Measurements from ENCODE around the gene HMGXB4. TPM values are rescaled to one million over a fixed set of nuclear protein-coding genes. Genes with fewer than 3 reads are reported as not detected.

The HMGXB4 gene
- total and polyA plus RNA-seq, 4 donors: 4.0 to 9.9 (median 7.5) TPM

GRCh38 chr22:35314161-35314942 is 57.1 kb downstream of the HMGXB4 start:
- Histone ChIP-seq H3K27me3 (ENCODE audit: control insufficient read depth in 4 of 4, insufficient read depth in 4 of 4, low read length in 3 of 4) (no peaks in the 10 kb centered on the region), H3K4me1 (ENCODE audit: control insufficient read depth in 4 of 4, insufficient read depth in 4 of 4, low read length in 3 of 4) (peaks cover 16 to 64% (median 43%) of the 10 kb centered on the region in 4 donors), H3K27ac (ENCODE audit: low read depth in 1 of 2, low read length in 2 of 2) (peak overlapping the region; percentile 3 to 85), H3K9me3 (ENCODE audit: control insufficient read depth in 4 of 4, low read length in 3 of 4) (no peaks in the 10 kb centered on the region), H3K9ac (ENCODE audit: low read depth in 1 of 2, low read length in 2 of 2) (no peak overlapping the region), H3K4me3 (ENCODE audit: low read depth in 1 of 3, low read length in 3 of 3) (no peak overlapping the region), H3K36me3 (ENCODE audit: control insufficient read depth in 4 of 4, insufficient read depth in 3 of 4, low read depth in 1 of 4, low read length in 3 of 4) (peaks cover 11 to 14% (median 13%) of the 10 kb centered on the region in 4 donors)
- WGBS: 85% methylated on average over 16 of the region's 16 CpGs
- DNase-seq (ENCODE audit: low spot score): no peak
- TF ChIP-seq RXRA (IDR thresholded peaks at IDR 0.05) (no peak), CTCF (IDR thresholded peaks at IDR 0.05; ENCODE audit: low read depth, low read length, missing input control) (no peak), RAD21 (IDR thresholded peaks at IDR 0.05) (no peak), MAX (IDR thresholded peaks at IDR 0.05) (no peak), EGR1 (IDR thresholded peaks at IDR 0.05; ENCODE audit: low read depth in 2 of 2) (no peak), GABPA (IDR thresholded peaks at IDR 0.05 in 1 of 2, conservative IDR thresholded peaks at IDR 0.05 in 1 of 2) (no peak)

GRCh38 chr22:35315141-35315854 is 58.0 kb downstream of the HMGXB4 start:
- no peak for TF ChIP-seq FOXA1 (IDR thresholded peaks at IDR 0.05)
- TF ChIP-seq YY1 (IDR thresholded peaks at IDR 0.05): peak; percentile 30
- no peak for TF ChIP-seq HNF4G (IDR thresholded peaks at IDR 0.05)
- TF ChIP-seq JUND (IDR thresholded peaks at IDR 0.05): peak in 1 of 2 donors; percentile 63
- TF ChIP-seq FOXA2 (IDR thresholded peaks at IDR 0.05): no peak
- peak; percentile 78 to 81 for TF ChIP-seq RXRA (IDR thresholded peaks at IDR 0.05)
- TF ChIP-seq ATF3 (IDR thresholded peaks at IDR 0.05): no peak
- TF ChIP-seq EGR1 (IDR thresholded peaks at IDR 0.05; ENCODE audit: low read depth in 2 of 2): peak in 1 of 2 donors; percentile 47
- peak; percentile 61 to 78 for TF ChIP-seq HNF4A (conservative IDR thresholded peaks at IDR 0.05)
- no peak for TF ChIP-seq CTCF (IDR thresholded peaks at IDR 0.05; ENCODE audit: low read depth, low read length, missing input control)
- TF ChIP-seq NR2F2 (IDR thresholded peaks at IDR 0.05): no peak
- no peak for TF ChIP-seq ZBTB33 (IDR thresholded peaks at IDR 0.05)
- TF ChIP-seq MAX (IDR thresholded peaks at IDR 0.05): no peak
- TF ChIP-seq GABPA (IDR thresholded peaks at IDR 0.05 in 1 of 2, conservative IDR thresholded peaks at IDR 0.05 in 1 of 2): peak in 1 of 2 donors; percentile 42
- TF ChIP-seq TAF1 (conservative IDR thresholded peaks at IDR 0.05): no peak
- TF ChIP-seq REST (IDR thresholded peaks at IDR 0.05): peak; percentile 32
- TF ChIP-seq SP1 (IDR thresholded peaks at IDR 0.05): peak; percentile 55
- TF ChIP-seq RAD21 (IDR thresholded peaks at IDR 0.05): peak in 1 of 2 donors; percentile 42
- Histone ChIP-seq H3K4me1 (ENCODE audit: control insufficient read depth in 4 of 4, insufficient read depth in 4 of 4, low read length in 3 of 4) (peaks cover 16 to 61% (median 40%) of the 10 kb centered on the region in 4 donors), H3K27ac (ENCODE audit: low read depth in 1 of 2, low read length in 2 of 2) (peak overlapping the region; percentile 32 to 70), H3K9ac (ENCODE audit: low read depth in 1 of 2, low read length in 2 of 2) (no peak overlapping the region), H3K27me3 (ENCODE audit: control insufficient read depth in 4 of 4, insufficient read depth in 4 of 4, low read length in 3 of 4) (no peaks in the 10 kb centered on the region), H3K9me3 (ENCODE audit: control insufficient read depth in 4 of 4, low read length in 3 of 4) (no peaks in the 10 kb centered on the region), H3K4me3 (ENCODE audit: low read depth in 1 of 3, low read length in 3 of 3) (no peak overlapping the region), H3K36me3 (ENCODE audit: control insufficient read depth in 4 of 4, insufficient read depth in 3 of 4, low read depth in 1 of 4, low read length in 3 of 4) (peaks cover 12 to 18% (median 14%) of the 10 kb centered on the region in 4 donors)
- no peak for DNase-seq (ENCODE audit: low spot score)
- 66% methylated on average over 12 of the region's 12 CpGs for WGBS

Data from liver (tissue), 9 donors.